ENCODE data around the gene CNTRL.
A peak's percentile ranks its signal among the peaks of the same experiment; 100 is the strongest.

Gene CNTRL

GRCh38 chr9:121154782-121155181 lies 80.0 kb downstream of the CNTRL start:
- TF ChIP-seq CTCF (IDR thresholded peaks at IDR 0.05; ENCODE audit: low read depth, low read length) (no peak), MYC (IDR thresholded peaks at IDR 0.05; ENCODE audit: low read depth, low read length) (no peak), POLR2A (IDR thresholded peaks at IDR 0.05; ENCODE audit: extremely low read depth, insufficient read length) (no peak), MAX (IDR thresholded peaks at IDR 0.05; ENCODE audit: low read depth, low read length) (no peak)
- H3K4me3 ChIP-seq (ENCODE audit: low read depth, low read length), result no peak overlapping the region
- DNase-seq (ENCODE audit: low read depth), result no peak

GRCh38 chr9:121156263-121156731 lies 81.5 kb downstream of the CNTRL start:
- H3K4me3 ChIP-seq (ENCODE audit: low read depth, low read length), result no peak overlapping the region
- TF ChIP-seq MYC (IDR thresholded peaks at IDR 0.05; ENCODE audit: low read depth, low read length), result no peak
- TF ChIP-seq POLR2A (IDR thresholded peaks at IDR 0.05; ENCODE audit: extremely low read depth, insufficient read length), result no peak
- no peak for TF ChIP-seq CTCF (IDR thresholded peaks at IDR 0.05; ENCODE audit: low read depth, low read length)
- no peak for TF ChIP-seq MAX (IDR thresholded peaks at IDR 0.05; ENCODE audit: low read depth, low read length)
- DNase-seq (ENCODE audit: low read depth), result no peak

GRCh38 chr9:121157939-121158338 lies 83.2 kb downstream of the CNTRL start:
- H3K4me3 ChIP-seq (ENCODE audit: low read depth, low read length), result no peak overlapping the region
- no peak for TF ChIP-seq MAX (IDR thresholded peaks at IDR 0.05; ENCODE audit: low read depth, low read length)
- no peak for TF ChIP-seq CTCF (IDR thresholded peaks at IDR 0.05; ENCODE audit: low read depth, low read length)
- no peak for TF ChIP-seq MYC (IDR thresholded peaks at IDR 0.05; ENCODE audit: low read depth, low read length)
- TF ChIP-seq POLR2A (IDR thresholded peaks at IDR 0.05; ENCODE audit: extremely low read depth, insufficient read length), result no peak
- no peak for DNase-seq (ENCODE audit: low read depth)

GRCh38 chr9:121160025-121160424 lies 85.3 kb downstream of the CNTRL start:
- peak; percentile 56 for DNase-seq (ENCODE audit: low read depth)
- TF ChIP-seq CTCF (IDR thresholded peaks at IDR 0.05; ENCODE audit: low read depth, low read length) (no peak), POLR2A (IDR thresholded peaks at IDR 0.05; ENCODE audit: extremely low read depth, insufficient read length) (no peak), MYC (IDR thresholded peaks at IDR 0.05; ENCODE audit: low read depth, low read length) (no peak), MAX (IDR thresholded peaks at IDR 0.05; ENCODE audit: low read depth, low read length) (no peak)
- H3K4me3 ChIP-seq (ENCODE audit: low read depth, low read length), result no peak overlapping the region

- no peak overlapping the region for H3K4me3 ChIP-seq (ENCODE audit: low read depth, low read length)
- DNase-seq (ENCODE audit: low read depth), result no peak
- TF ChIP-seq MAX (IDR thresholded peaks at IDR 0.05; ENCODE audit: low read depth, low read length) (no peak), CTCF (IDR thresholded peaks at IDR 0.05; ENCODE audit: low read depth, low read length) (no peak), MYC (IDR thresholded peaks at IDR 0.05; ENCODE audit: low read depth, low read length) (no peak), POLR2A (IDR thresholded peaks at IDR 0.05; ENCODE audit: extremely low read depth, insufficient read length) (no peak)
Measured at GRCh38 chr9:121168052-121168451, 93.3 kb downstream of the CNTRL start.

Data from NB4 (cell line).